Stimulated activated CD8-positive, alpha-beta memory T cell treated with anti-CD3 and anti-CD28 coated beads, Interleukin-7, amount 100 ng/mL, for 1 hour (primary cell): ENCODE results near the gene SLC6A17.

ENCODE experiments used
- DNase-seq, 2 donors: peaks; one replicate each; pipeline ENCODE4 v3.0.0-alpha.2; 2020; ENCODE audit warnings: low read depth in 2 of 2

SLC6A17 gene

DNA sequence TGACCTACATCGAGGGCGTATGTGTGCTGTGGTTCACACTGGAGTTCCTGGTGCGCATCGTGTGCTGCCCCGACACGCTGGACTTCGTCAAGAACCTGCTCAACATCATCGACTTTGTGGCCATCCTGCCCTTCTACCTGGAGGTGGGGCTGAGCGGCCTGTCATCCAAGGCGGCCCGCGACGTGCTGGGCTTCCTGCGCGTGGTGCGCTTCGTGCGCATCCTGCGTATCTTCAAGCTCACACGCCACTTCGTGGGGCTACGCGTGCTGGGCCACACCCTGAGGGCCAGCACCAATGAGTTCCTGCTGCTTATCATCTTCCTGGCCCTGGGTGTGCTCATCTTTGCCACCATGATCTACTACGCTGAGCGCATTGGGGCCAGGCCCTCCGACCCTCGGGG, 72.8 kb downstream of the SLC6A17 start:
- DNase-seq: no peak

DNA sequence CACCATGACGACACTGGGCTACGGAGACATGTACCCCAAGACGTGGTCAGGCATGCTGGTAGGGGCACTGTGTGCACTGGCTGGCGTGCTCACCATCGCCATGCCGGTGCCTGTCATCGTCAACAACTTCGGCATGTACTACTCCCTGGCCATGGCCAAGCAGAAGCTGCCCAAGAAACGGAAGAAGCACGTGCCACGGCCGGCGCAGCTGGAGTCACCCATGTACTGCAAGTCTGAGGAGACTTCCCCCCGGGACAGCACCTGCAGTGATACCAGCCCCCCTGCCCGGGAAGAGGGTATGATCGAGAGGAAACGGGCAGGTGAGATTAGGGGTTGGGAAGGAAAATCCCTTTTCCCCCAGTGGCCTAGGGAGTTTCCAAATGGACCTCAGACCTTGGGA, 73.3 kb downstream of the SLC6A17 start:
- DNase-seq: no peak

DNA sequence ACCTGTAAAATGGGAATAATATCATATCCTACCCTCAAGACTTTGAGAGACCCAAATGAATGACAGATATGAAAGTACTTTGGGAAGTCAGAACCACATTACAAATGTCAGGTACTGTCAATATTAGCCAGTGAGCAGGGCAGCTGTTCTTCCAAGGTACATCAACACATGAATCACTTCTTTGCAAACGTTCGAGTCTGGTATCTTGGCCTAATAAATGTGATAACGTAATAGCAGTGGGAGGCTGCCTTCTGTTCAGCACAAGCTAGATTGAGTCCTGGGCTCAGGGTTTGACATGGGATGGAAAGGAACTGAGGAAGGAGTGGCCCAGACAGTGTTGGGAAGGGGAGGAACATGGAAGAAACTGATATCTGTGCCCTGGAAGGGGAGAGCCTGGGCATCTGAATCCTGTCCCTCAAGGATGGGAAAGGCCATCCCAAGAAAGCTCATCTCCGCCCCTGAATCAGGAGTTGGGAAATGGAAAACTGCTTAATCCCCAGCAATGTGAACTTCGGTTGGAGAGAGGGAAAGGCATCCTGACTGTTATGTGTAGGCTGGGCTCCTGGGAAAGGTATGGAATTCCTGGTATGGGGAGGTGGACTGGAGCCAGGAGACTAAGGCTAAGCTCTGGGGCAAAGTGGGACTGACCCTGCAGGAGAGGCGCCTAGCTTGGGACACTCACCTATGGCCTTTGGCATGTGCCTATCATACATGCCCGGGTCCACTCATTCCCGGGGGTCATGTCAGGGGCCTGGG, 74.1 kb downstream of the SLC6A17 start:
- no peak for DNase-seq

DNA sequence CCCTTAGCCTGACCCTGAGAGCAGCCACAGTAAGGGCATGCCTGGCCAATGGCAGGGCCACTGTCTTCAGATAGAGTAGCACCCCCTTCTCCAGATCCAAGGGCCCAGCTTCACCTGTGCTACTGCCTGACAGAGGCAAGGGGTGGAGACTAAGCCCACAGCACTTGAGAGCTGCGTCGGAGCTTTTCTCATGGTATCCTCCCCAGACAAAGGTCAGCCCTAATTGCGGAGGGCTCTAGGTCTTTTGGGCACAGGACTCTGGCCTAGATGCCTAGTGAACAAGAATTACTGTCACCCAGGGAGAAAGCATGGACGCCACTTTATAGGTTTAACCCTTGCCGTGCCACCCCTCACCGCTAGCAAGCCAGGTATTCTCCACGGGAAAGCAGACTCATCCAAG, 74.9 kb downstream of the SLC6A17 start:
- no peak for DNase-seq

DNA sequence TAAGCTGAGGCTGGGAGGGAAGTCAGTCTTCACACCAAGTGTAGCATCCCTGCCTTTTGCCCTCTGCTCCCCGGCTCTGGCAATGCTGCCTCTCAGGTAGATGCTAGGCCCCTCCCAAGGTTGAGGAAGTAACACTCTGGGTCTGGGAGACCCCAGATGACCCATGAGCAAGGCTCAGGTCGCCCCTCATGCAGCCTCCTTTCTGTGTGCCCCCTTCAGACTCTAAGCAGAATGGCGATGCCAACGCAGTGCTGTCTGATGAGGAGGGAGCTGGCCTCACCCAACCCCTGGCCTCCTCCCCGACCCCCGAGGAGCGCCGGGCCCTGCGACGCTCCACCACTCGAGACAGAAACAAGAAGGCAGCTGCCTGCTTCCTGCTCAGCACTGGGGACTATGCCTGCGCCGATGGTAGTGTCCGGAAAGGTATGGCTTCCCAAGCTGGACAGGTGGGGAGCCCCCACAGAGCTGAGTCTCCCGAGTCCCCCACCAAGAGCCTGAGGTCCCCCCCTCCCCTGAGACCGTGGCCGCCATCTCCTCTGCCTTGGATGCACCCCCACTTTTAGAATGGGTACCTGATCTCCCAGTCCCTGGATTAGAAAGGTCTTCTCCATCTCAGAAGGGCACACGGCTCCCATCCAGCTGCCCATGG, 75.6 kb downstream of the SLC6A17 start:
- DNase-seq: no peak

DNA sequence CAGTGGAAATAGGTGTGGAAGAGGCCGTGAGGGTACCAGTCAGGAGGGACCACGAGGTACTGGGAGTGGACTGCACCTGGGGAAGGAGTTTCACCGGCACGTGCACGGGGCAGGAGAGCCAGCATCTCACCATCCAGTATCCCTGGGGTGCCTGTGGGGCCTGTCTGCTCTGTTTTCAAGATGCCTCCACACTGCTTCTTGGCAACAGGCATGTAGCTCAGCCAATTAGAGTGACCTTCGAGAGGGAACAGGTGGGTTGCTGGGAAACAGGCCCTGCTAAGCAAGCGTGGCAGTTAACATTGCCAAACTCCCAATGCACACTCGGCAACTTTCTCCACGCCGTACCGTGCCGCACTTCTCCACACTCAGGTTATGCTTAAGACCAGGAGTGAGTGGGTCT, 77.5 kb downstream of the SLC6A17 start:
- no peak for DNase-seq

DNA sequence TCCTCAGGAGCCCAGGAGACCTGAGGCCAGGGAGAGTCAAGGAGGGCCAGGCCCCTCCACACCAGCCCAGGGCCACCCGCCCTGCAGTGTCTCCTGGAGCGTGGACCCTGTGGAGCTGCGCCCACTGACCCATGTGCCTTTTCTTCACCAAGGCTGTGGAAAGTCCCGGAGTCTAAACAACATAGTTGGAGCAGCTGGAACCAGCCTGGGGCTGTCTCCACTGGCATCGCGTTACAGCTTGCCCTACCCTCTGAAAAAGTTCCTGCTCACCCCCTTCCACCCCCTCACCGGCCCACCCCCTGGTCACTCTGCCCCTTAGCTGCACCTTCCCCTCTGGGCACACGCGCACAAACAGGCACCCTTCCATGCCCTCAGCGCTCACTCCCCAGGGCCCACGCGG, 78.1 kb downstream of the SLC6A17 start:
- DNase-seq: no peak

DNA sequence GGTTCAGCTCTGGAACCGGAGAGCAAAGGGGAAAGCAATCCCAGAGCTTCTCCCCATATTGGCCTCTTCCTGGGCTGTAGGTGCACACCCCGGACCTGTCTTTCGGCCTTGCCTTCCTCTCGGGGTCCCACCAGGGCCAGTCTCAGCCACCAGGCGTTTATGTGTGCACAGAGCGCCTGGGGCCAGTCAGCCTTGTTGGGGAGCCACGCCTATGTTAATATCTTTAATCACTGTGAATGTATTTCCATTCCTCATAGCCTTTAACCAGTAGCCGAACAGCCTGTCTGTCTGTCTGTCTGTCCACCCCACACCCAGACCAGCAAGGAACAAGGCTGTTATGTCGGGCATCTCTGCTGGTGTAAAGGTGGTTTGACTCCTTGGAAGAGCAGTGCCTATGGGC, 78.6 kb downstream of the SLC6A17 start:
- DNase-seq: no peak

DNA sequence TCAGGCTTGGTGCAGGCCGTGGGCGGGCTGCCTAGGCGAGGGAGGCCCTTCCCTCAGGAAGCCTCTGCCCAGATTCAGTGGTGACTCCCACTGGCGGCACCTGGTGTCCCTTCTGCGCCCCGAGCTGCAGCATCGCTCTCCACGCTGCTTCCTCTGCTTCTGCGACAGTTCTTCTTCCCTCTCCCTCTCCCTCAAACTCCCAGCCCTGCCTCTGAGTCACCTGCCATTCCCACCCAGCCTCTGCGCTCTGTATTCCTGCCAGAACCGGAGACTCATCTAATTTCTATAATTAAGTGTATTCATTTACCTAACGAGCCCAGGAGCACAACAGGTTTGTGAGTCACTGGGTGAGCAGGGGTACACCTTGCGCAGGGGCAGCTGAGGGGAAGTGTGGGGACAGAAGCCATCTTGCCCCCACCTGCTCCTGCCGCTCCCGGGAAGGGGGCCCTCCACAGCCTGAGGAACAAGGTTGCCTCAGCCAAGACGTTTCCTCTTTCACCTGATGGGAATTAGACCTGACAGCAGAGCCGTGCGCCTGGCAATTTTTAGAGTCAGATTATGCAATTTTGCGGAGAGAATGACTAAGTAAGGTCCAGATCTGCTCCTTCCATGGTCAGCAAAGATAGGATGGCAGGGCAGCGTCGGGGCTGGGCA, 79.2 kb downstream of the SLC6A17 start:
- no peak for DNase-seq

DNA sequence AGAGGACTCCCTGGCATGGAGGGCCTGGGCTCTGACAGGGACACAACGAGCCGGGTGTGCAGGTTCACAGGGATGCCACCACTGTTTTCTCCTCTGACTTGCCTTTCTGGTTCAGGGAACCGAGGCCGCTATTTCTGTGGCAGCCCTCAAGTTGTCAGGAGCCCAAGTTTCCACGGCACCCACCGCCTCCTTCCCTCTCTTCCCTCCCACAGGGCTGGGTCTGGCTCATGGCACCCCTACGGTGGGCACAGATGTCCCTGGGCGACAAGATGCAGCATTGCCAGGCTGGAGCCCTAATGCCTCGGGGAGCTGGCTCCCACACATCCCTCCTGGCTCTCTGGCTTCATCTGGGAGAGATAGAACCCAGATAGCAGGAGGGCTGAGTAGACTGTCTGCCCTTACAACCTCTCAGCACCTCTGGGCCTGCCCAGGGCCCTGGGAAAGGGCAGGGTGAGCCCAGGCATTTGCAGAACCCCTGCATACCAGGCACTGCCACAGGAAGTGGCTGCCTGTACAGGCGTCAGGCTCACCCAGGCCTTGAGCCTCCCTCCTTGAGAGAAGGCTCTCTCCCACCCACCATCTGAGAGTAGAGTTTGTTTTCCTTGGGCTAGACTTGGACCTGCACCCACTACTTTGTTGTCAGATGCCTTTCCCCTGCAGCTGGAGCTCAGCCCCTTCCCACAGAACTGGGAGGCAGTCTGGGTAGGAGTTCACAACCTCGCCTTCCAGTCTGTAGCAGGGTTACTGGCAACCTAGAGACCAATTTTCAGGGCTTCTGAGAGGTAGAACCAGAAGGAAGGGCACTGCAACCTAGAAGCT, 80.3 kb downstream of the SLC6A17 start:
- DNase-seq: no peak

DNA sequence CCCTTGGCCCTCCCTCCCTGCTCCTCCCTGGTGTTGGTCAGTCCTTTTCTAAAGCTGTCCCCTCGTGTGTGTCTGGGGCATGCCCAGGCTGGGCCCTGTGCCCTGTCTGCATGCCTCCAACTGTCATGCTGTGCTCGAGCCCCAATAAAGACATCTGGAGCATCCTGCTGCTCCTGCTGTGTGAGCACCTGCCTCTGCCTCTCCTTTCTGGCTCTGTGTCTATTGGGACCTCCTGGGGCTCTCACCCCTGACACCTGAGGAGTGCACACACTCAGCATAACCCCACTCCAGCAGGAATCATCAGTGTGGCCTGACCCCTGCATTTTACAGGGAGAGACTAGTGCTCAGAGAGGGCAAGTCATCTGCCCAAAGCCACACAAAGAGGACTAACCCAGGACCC, 83.6 kb downstream of the SLC6A17 start:
- no peak for DNase-seq

DNA sequence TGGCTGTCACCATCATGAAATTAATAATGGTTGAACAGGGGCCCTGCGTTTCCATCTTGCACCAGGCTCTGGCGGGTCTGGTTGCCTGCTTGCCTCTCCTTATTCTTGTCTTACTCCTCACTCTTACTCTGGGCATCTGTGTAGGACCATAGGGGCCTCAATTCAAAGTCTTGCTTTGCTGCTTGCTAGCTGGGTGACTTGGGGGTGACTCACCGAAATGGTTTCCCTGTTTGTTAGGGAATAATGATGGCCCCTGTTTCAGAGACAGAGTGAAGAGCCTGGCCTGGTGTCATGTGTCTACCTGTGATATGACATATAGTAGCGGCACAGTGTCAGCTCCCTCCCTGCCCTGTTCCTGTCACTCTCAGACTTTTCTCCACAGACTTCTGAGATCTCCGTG, 84.4 kb downstream of the SLC6A17 start:
- DNase-seq: no peak

DNA sequence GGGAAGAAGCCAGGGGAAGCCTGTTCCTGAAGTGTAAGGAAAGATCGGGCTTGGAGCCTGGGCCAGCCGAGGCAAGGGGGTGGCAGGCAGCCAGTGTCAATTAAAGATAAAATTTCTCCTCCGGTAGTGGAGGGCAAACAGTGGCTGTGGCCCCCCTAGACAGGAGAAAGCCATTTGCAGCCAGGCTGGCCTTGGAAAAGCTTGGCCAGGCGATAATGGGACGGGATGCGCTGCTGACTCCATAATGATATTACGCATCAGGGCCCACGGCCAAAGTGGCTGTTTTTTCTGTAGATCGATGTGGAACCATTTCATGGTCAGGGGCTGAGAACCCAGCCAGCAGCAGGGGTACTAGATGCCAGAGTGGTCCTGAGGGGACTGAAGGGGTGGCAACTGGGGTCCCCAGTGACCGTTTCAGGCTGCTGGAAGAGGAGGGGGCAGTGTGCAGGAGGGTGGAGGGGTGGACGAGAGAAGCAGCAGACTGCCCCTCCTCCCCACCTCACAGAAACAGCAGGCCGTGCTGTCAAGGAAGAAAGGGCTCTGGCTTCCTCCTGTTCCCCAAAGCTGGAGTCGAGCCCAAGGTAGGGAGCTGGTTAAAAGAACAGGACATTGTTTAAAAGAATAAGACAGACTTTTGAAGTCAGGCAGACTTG, 85.0 kb downstream of the SLC6A17 start:
- DNase-seq: no peak

DNA sequence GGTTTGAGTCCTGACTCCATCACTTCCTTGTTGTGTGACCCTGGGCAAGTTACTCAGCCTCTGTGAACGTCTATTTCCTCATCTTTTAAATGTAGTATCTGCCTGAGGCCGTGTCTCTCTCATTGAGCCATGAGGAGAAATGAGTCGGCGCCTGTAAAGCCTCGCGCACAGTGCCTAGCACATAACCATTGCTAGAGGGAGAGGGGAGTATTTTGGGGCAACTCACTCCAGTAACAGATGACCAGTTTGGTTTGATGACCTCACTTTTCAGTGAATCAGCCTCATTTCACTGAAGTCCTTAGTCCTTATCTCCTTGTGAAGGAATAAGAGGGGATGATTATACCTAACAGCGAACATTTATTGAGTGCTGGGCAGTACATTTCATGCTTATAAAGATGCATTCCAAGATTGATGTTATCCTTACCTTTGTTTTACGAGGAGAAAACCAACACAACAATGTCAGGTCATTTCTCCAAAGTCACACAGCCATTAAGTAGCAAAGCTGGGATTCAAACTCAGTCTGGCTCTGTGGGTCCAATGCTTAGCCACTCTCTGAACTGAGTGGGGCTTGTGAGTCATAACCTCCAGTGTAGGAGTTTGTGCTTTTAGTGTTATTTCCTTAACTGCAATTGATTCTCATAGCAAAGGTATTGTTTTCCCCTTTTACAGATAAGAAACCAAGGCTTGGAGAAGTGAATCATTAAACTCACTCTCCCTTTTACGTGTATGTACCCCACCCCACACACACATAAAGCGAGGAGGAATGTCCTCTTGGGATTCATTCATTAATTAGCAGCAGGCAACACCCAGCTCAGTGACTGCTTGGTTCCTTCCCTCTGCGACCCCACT, 85.8 kb downstream of the SLC6A17 start:
- DNase-seq: no peak

DNA sequence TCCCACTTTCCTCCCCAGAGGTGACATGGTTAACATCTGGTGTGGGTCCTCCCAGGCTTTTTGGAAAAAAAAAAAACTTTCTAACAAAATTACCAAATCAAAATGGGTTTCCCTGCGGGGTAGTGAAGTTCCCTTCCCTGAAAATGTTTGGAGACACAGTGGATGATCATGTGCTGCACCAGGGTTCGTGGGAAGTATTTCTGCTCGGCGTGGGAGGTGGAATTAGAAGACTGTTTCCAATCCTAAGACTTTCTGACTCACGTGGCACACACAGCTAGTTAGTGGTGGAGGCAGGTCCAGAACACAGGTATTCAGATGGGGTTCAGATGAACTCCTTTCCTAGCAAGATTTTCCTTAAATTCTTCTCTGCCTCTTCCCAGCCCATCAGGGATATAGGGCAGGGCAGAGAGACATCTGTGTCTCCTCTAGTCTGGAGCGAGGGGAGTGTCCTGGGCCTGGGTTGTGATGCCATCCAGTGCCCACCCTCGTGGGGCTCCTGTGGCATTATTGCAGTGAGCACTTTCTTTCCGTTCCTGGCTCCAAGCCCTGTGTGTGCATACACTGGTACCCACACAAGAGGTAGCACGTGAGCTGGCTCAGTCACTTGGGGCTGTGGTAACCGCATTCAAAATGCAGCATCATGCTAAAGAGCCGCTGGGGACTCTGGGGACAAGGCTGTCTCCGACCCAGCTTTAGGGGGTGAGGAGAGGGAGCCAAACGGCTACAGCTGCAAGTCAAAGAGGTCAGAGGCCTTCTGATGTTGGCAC, 87.3 kb downstream of the SLC6A17 start:
- DNase-seq: no peak

DNA sequence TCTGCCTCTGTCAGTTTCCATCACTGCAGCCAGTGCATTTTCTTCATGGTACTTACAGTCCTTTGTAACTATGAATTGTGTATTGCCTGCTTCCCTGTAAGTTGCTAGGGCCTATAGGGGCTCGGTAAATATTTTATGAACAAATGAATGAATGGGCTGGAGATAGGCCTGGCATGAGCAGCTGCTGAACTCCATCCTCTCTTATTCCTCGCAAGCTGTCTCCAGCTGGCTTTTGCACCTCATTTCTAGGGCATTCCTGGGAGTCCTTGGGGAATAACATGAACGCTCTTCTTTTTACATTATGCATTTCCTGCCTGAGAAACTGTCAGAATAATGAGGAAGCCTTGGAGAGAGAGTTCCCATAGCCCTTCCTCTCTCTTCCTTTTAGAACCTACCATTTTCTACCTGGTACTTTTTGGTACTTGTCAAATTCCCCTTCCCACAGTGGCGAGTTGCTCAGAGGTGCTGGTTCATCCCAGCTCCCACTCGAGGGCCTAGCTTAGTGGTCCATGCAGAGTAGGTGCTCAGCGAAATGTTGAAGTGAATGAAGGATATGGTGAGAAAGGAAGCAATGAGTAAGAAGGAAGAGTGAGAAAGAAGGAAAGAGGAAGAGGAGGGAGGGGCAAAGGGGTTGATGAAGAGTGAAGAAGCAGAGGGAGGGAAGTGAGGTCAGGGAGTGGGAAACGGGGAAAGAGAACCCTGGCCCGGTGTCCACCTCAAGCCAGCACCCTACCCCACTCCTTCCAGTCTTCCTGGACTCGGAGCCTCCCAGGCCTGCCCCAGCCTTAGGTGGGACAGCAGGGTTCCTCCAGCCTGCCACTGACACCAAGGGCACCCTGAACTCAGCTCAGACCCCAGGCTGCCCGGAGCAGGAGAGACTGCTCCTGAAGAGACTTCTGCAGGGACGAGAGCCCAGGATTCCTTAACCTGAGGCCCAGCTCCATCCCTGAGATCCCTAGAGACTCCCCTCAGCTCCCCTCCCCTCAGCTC, 89.4 kb downstream of the SLC6A17 start:
- no peak for DNase-seq

DNA sequence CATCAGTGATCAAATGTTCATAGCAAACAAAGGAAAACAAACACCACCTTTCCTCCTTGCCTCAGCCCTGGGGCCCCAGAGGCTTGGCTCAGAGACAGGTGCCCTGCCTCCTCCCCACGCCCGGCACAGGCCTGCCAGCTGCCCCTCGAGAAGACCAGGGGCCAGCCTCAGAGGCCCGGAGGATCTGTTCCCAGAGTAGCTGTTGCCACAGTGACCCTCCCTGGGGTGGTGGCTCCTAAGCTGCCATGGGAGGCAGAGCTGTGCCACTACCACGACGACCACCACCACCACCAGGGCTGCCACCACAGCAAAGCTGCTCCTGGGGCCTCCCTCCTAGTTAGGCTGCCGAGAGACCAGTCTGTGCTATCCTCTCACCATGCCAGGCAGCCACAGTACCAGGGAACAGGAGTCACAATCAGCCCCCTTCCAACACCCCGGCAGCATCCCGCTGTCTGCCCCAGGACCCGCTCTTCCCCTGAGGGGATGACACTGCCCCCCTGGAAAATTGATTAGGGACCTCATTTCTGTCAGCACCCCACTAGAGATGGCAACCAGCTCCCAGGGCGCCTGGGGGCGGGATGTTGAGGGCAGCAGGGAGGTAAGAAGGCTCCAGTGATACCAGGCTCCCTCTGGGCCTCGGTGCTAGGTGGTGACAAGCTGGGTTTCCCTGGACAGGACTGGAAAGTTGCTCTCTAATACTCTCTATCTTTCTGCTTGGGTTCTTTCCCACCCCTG, 90.3 kb downstream of the SLC6A17 start:
- no peak for DNase-seq

DNA sequence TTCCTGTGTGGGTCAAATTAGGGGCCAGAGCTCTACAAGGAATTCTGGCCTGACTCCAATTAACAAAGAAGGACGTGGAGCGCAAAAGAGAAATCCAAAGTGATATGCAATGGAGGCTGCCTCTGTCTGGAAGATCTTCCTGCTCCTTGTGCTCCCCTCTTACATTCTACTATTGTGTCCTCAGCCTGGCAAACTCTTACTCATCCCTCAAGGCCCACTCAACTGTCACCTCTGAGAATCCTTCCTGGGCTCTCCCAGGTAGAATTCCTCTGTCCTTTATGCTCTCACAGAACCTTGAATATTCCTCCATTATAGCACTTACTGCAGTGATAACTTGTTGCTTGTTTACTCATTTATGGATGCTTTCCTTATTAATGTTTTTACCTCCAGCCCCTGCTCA, 91.2 kb downstream of the SLC6A17 start:
- no peak for DNase-seq
